IgD-negative memory B cell (primary cell): ENCODE results near the gene BCL2L12. TPM values are rescaled to one million over a fixed set of nuclear protein-coding genes. Genes with fewer than 3 reads are reported as not detected.
"Not testable (repeated sequence)": the region's sequence is repeated elsewhere in the genome, so short reads cannot be mapped to it uniquely, and the experiment has no call there.

Experiments used
- H3K27ac Mint-ChIP-seq, 3 donors: one replicate each; pipeline ENCODE4 v1.8.0; 2020 to 2022; ENCODE audit warnings: mild to moderate bottlenecking in 3 of 3, mixed read lengths in 3 of 3, moderate library complexity in 1 of 3
- H3K27me3 Mint-ChIP-seq: one replicate; pipeline ENCODE4 v1.8.0; 2021; ENCODE audit warnings: mixed read lengths
- H3K36me3 Mint-ChIP-seq: one replicate; pipeline ENCODE4 v1.8.0; 2020; ENCODE audit warnings: mild to moderate bottlenecking, mixed read lengths
- H3K4me1 Mint-ChIP-seq, 3 donors: one replicate each; pipeline ENCODE4 v1.8.0; 2020 to 2022; ENCODE audit warnings: mixed read lengths in 3 of 3, mild to moderate bottlenecking in 1 of 3
- H3K4me3 Mint-ChIP-seq, 4 donors: one replicate each; pipeline ENCODE4 v1.8.0; 2020 to 2022; ENCODE audit warnings: mild to moderate bottlenecking in 4 of 4, mixed read lengths in 4 of 4, moderate library complexity in 3 of 4
- H3K9me3 Mint-ChIP-seq, 3 donors: one replicate each; pipeline ENCODE4 v1.8.0; 2020 to 2021; ENCODE audit warnings: mixed read lengths in 3 of 3, mild to moderate bottlenecking in 1 of 3
- polyA plus RNA-seq: library from polyadenylated mRNA; unstranded; fragments of 300-500 nt; fragmentation: Illumina TruSeq; gene quantifications from one replicate; pipeline ENCODE4 v1.2.3, GENCODE V29; 2021

BCL2L12 gene
- polyA plus RNA-seq = 16.8 TPM

DNA sequence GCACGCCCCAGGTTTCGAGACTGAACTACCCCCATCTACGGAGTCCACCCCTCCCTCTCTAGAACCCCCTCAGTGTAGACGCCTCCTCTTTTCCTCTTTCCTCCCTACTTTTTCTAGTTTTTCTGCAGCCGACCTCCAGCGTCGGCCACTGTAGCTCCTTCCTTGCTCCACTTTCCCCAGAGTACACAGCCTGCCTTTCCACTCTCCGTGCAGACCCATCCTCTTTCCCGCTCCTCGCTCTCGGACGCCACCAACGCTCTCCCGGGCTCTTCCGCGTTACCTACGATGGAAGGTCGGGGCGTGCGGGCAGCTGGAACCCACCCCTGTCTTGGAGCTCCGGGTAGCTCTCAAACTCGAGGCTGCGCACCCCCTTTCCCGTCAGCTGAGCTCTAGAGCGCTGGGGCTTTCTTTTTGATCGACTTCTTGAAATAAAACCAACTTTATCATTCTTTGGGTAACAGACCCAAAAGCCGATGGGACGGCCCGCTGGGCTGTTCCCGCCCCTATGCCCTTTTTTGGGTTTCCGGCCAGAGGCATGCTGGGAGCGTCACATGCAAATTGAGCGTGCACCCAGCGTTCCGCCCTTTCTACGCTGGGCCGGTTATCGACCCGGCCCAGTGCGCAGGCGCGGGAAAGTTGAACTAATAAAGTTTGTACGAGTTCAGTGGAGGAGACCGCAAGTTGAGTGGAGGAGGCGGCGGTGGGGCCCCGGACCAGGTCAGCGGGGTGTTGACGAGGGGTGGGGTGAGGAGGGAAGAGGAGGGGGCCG is at the start of gene BCL2L12, which contains the start of gene IRF3:
Gene BCL2L12, plus strand, starts transcription at position 583 of the 769 bp plus-strand sequence. CDS start 760 bp downstream, outside the sequence.
Gene IRF3, minus strand, starts transcription at position 507 of the 769 bp plus-strand sequence. CDS start 1,019 bp downstream, outside the sequence.
- Mint-ChIP-seq H3K27me3 (peaks cover 2% of the 10 kb centered on the region), H3K4me1 (peaks cover 17 to 19% (median 18%) of the 10 kb centered on the region in 3 donors), H3K4me3 (peak within 1 kb of the TSS; percentile 96 to 100 (median 98)), H3K36me3 (peaks cover 4% of the 10 kb centered on the region), H3K27ac (peak within 1 kb of the TSS; percentile 91 to 99 (median 98)), H3K9me3 (no peaks in the 10 kb centered on the region)

GRCh38 chr19:49616532-49616931 is 49.2 kb upstream of the BCL2L12 start:
- Mint-ChIP-seq H3K4me3 (no peak overlapping the region), H3K36me3 (peaks cover 3% of the 10 kb centered on the region), H3K9me3 (no peaks in the 10 kb centered on the region), H3K27me3 (no peaks in the 10 kb centered on the region), H3K4me1 (peaks cover 0 to 16% (median 11%) of the 10 kb centered on the region in 3 donors), H3K27ac (no peak overlapping the region)

DNA sequence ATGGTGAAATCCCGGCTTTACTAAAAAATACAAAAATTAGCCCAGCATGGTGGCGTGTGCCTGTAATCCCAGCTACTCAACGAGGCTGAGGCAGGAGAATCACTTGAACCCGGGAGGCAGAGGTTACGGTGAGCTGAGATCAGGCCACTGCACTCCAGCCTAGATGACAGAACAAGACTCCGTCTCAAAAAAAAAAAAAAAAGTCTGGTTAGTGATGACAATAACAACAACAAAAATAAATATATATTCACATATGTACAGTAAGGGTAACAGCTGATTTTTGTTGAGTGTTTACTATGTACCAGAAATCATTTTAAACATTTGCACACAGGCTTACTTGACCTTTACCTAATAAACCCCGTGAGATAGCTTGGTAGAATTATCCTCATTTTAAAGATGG is 48.8 kb upstream of the BCL2L12 start:
- Mint-ChIP-seq H3K27ac (no peak overlapping the region), H3K9me3 (no peaks in the 10 kb centered on the region), H3K4me1 (peaks cover 0 to 16% (median 11%) of the 10 kb centered on the region in 3 donors), H3K4me3 (no peak overlapping the region), H3K36me3 (peaks cover 3% of the 10 kb centered on the region), H3K27me3 (no peaks in the 10 kb centered on the region)

DNA sequence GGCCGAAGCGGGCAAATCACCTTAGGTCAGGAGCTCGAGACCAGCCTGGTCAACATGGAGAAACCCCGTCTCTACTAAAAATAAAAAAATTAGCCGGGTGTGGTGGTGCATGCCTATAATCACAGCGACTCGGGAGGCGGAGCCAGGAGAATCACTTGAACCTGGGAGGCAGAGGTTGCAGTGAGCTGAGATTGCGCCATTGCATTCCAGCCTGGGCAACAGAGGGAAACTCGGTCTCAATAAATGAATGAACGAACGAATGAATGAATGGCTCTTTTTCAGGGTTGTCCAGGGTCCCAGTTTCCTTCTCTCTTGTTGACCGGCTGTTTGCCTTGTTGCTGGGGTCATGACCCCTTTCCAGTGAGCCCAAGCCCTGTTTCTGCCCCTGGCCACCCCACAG is 47.9 kb upstream of the BCL2L12 start:
- H3K4me3 Mint-ChIP-seq, H3K36me3 Mint-ChIP-seq, H3K9me3 Mint-ChIP-seq, H3K27me3 Mint-ChIP-seq: not testable (repeated sequence)
- H3K4me1 Mint-ChIP-seq = peaks cover 0 to 11% (median 8%) of the 10 kb centered on the region in 3 donors
- peak overlapping the region in 1 of 3 donors; percentile 53 for H3K27ac Mint-ChIP-seq

DNA sequence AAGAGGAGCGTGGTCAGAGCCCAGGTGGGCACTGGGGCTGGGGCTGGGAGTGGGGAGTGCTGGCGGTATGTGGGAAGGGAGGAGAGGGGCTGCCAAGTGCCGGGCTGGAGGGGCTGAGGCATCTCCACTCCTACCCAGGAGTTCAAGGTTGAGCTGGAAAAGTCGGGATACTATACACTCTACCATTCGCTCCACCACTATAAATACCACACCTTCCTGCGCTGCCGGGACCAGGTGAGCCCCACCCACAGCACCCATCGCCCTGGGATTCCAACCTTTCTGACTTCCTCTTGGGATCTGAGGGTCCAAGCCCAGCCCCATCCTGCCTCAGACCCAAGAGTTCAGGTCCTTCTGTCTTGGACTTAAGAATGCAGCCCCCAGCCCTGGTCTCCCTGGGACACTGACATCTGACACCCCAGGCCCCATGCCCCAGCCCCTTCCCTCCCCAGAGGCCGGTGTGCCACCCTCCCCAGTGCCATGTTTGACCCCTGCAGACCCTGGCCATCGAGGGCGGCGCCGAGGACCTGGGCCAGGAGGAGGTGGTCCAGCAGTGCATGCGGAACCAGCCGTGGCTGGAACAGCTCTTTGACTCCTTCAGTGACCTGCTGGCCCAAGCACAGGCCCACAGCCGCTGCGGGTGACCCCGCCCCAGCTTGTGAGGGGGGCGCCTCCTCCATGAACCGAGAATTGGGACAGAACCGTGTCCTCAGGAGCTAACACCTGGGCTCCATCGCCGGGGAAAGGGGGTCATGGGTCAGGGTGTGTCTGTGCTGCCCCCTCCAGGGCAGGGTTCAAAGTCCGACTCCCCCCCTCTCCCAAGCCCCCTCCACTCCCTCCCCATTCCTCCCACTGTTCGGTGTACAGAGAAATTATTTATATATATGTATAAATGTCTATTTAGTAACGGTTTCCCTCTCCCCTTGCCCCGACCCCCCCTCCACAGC is 40.5 kb upstream of the BCL2L12 start:
- Mint-ChIP-seq H3K27me3 (no peaks in the 10 kb centered on the region), H3K9me3 (no peaks in the 10 kb centered on the region), H3K27ac (peak overlapping the region in 1 of 3 donors; percentile 39), H3K4me1 (peaks cover 0 to 2% (median 0%) of the 10 kb centered on the region in 3 donors), H3K36me3 (peaks cover 3% of the 10 kb centered on the region), H3K4me3 (no peak overlapping the region)

DNA sequence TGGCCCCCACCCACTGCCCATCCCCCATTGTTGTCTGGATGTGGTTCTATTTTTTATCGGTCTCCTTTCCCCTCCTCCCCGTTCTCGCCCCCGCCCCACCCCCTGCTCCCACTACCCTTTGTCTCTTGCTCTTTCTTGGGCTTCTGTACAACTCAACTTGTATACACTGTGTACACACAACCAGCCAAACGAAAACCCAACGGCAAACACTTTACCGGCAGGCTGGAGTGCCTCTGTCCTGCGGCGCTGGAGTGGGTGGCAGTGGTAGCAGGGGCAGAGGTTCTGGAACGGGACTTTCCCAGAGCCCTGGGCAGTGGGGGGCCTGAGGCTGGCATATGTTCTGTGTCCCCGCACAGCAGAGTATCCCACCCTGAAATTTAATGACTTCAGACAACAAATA is 39.5 kb upstream of the BCL2L12 start:
- Mint-ChIP-seq H3K27me3 (no peaks in the 10 kb centered on the region), H3K4me3 (no peak overlapping the region), H3K4me1 (peaks cover 0 to 2% (median 0%) of the 10 kb centered on the region in 3 donors), H3K9me3 (no peaks in the 10 kb centered on the region), H3K36me3 (peaks cover 3% of the 10 kb centered on the region), H3K27ac (no peak overlapping the region)

DNA sequence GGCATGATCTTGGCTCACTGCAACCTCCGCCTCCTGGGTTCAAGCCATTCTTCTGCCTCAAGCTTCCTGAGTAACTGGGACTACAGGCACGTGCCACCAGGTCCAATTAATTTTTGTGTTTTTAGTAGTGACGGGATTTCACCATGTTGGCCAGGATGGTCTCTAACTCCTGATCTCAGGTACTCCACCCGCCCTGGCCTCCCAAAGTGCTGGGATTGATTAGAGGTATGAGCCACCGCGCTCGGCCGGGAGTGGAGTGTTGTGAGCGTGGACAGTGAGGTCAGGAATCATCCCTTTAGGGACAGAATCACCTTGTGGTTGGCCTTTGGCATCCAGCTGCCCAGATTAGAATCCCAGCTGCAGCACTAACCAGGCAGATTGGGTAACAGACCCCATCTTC is 36.1 kb upstream of the BCL2L12 start:
- no peak overlapping the region for H3K27ac Mint-ChIP-seq
- no peaks in the 10 kb centered on the region for H3K9me3 Mint-ChIP-seq
- no peaks in the 10 kb centered on the region for H3K27me3 Mint-ChIP-seq
- H3K4me3 Mint-ChIP-seq = no peak overlapping the region
- H3K36me3 Mint-ChIP-seq = no peaks in the 10 kb centered on the region
- peaks cover 0 to 4% (median 0%) of the 10 kb centered on the region in 3 donors for H3K4me1 Mint-ChIP-seq

DNA sequence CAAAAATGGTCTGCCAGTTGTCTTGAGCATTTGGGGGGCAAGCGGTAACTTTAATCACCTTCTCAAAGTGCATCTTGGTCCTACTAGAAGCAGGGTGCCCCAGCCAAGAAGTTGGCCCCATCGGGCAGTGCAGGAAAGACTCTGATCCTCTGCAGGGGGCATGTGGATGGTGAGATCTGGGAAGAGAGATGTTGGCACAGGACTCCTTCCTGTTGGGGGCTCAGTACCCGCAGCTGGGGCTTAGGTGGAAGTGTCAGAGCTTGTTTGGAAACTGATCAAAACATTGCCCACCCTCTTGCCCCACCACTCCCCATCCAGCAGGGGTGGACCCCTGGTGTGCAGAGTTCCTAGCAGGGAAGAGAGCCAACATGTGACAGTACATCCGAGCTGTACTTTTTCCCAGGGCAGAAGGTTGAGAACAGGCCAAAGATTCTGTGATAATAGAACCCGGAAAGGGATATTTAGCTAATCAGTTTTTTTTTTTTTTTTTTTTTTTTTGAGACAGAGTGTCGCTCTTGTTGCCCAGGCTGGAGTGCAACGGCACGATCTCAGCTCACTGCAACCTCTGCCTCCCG is 34.6 kb upstream of the BCL2L12 start:
- Mint-ChIP-seq H3K27ac (peak overlapping the region in 1 of 3 donors; percentile 26), H3K27me3 (no peaks in the 10 kb centered on the region), H3K4me1 (peaks cover 0 to 5% (median 4%) of the 10 kb centered on the region in 3 donors), H3K36me3 (no peaks in the 10 kb centered on the region), H3K9me3 (no peaks in the 10 kb centered on the region), H3K4me3 (peak overlapping the region in 1 of 4 donors; percentile 49)

GRCh38 chr19:49631610-49632192 is 34.0 kb upstream of the BCL2L12 start:
- Mint-ChIP-seq H3K27me3 (no peaks in the 10 kb centered on the region), H3K27ac (peak overlapping the region in 1 of 3 donors; percentile 5), H3K4me3 (no peak overlapping the region), H3K36me3 (no peaks in the 10 kb centered on the region), H3K4me1 (peaks cover 0 to 5% (median 4%) of the 10 kb centered on the region in 3 donors), H3K9me3 (no peaks in the 10 kb centered on the region)

GRCh38 chr19:49632576-49632975 is 33.2 kb upstream of the BCL2L12 start:
- Mint-ChIP-seq H3K9me3 (no peaks in the 10 kb centered on the region), H3K27ac (peak overlapping the region in 1 of 3 donors; percentile 78), H3K27me3 (no peaks in the 10 kb centered on the region)

DNA sequence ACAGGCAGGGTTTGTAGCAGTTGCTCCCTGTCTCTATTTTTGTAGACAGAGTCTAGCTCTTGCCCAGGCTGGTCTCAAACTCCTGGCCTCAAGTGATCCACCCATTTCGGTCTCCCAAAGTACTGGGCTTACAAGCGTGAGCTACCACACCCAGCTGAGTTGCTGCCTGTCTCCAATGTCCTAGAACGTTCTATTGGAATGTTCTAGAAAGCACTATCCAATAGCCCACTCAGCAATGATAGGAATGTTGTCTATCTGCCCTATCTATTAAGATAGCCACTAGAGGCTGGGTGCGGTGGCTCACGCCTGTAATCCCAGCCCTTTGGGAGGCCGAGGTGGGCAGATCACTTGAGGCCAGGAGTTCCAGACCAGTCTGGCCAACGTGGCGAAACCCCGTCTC is 32.5 kb upstream of the BCL2L12 start:
- H3K27ac Mint-ChIP-seq = peak overlapping the region in 1 of 3 donors; percentile 78

More at GRCh38 chr19:49632576-49632975, 33.2 kb upstream of the BCL2L12 start:
- Mint-ChIP-seq H3K4me1 (peaks cover 0 to 6% (median 4%) of the 10 kb centered on the region in 3 donors), H3K36me3 (no peaks in the 10 kb centered on the region), H3K4me3 (no peak overlapping the region)

DNA sequence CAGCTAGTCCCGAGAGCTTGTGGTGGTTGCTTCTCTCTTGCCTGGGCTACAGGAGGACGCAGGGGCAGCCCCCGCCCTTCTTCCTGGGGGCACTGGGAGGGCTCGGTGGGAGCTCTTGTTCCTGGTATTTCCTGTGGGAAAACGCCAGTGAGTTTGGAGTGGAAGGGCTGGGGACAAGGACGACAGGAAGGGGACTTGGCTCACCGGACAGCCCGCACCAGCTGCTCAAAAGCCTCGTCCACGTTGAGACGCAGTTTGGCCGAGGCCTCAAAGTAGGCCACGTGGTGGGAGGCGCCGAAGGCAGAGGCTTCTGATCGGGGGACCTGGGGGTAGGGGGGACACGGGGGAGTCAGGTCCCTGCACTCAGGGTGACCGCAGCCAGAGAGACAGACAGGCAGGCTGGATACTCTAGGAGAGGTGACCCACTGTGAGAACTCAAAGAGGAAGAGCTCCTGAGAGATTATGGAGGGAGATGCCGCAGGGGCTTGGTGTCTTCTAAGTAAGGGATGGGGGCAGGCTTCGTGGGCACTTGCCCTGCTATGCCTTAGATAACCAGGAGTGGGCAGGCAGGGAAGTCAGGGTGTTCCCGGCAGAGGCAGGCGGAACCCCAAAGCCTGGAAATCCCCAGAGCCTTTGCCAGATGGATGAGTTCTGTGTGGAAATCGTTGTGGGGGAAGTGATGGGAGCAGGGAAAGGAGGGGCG is 30.1 kb upstream of the BCL2L12 start:
- no peaks in the 10 kb centered on the region for H3K9me3 Mint-ChIP-seq
- no peak overlapping the region for H3K4me3 Mint-ChIP-seq
- peaks cover 5 to 14% (median 14%) of the 10 kb centered on the region in 3 donors for H3K4me1 Mint-ChIP-seq
- H3K27me3 Mint-ChIP-seq = peaks cover 2% of the 10 kb centered on the region
- no peak overlapping the region for H3K27ac Mint-ChIP-seq
- no peaks in the 10 kb centered on the region for H3K36me3 Mint-ChIP-seq

More for the DNA sequence above, 32.5 kb upstream of the BCL2L12 start:
- not testable (repeated sequence) for H3K27me3 Mint-ChIP-seq, H3K4me1 Mint-ChIP-seq, H3K4me3 Mint-ChIP-seq, H3K36me3 Mint-ChIP-seq, H3K9me3 Mint-ChIP-seq

DNA sequence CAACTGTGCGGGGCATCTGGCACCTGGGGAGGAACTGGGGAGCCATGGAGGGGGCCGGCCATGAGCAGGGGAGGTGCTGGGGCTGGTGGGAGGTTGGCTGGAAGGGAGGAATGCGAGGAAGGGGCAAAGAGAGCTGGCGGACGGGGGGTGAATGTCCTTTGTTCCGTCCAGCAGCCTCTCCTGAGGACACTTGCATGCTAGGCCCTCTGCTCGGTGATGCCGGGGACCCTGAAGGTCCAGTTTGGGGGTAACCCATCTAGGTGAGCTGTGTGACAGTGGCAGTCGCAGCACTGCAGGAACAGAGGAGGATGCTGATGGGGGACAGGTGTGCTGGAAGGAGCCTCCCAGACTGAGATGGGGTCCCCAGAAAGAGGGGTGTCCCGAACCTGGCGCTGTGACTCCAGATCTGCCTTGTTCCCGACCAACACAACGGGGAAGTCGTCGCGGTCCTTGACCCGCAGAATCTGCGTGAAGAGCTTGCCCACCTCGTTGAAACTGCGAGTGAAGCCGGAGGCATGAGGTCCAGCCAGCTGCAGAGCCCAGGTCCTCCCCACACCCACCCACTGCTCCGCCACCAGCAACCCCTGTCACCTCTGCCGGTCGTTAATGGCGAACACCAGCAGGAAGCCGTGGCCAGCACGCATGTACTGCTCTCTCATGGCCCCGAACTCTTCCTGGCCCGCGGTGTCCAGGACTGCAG is 29.4 kb upstream of the BCL2L12 start:
- Mint-ChIP-seq H3K36me3 (no peaks in the 10 kb centered on the region), H3K9me3 (no peaks in the 10 kb centered on the region), H3K27me3 (peaks cover 2% of the 10 kb centered on the region), H3K4me3 (no peak overlapping the region), H3K4me1 (peaks cover 5 to 16% (median 14%) of the 10 kb centered on the region in 3 donors), H3K27ac (no peak overlapping the region)
